Neural crest cell (in vitro differentiated cells): ENCODE results near the gene DNM3. TPM values are rescaled to one million over a fixed set of nuclear protein-coding genes. Genes with fewer than 3 reads are reported as not detected.

Experiments used
- DNase-seq: peaks from one replicate; pipeline ENCODE4 v3.0.0; 2021; ENCODE audit warnings: low read depth, mixed read lengths, low spot score
- H3K27ac Mint-ChIP-seq: one replicate; pipeline ENCODE4 v1.8.0; 2021; ENCODE audit warnings: mild to moderate bottlenecking, mixed read lengths; ENCODE audit not compliant: unreplicated experiment
- H3K27me3 Mint-ChIP-seq: 2 replicates; pipeline ENCODE4 v1.8.0; 2021; ENCODE audit warnings: low read depth, mild to moderate bottlenecking, mixed read lengths
- H3K36me3 Mint-ChIP-seq: 2 replicates; pipeline ENCODE4 v1.8.0; 2021; ENCODE audit warnings: low read depth, mild to moderate bottlenecking, mixed read lengths
- H3K4me1 Mint-ChIP-seq: 2 replicates; pipeline ENCODE4 v1.8.0; 2021; ENCODE audit warnings: mixed read lengths
- H3K4me3 Mint-ChIP-seq: one replicate; pipeline ENCODE4 v1.8.0; 2021; ENCODE audit warnings: mild to moderate bottlenecking, mixed read lengths
- H3K9me3 Mint-ChIP-seq: 2 replicates; pipeline ENCODE4 v1.8.0; 2021; ENCODE audit warnings: mixed read lengths
- CTCF ChIP-seq: fragments of 200-600 bp; sonication (generic); conservative IDR thresholded peaks from 2 replicates; pipeline ENCODE4 v1.5.0; 2021; ENCODE audit warnings: antibody characterized with exemption, mild to moderate bottlenecking
- total RNA-seq: library from RNA; stranded (reverse); gene quantifications from 2 replicates; pipeline ENCODE4 v1.2.1, GENCODE V29; 2021

DNM3 gene
- total RNA-seq, 1 donor from 2014 or later, result 3.5 TPM

- Mint-ChIP-seq H3K27ac (no peak overlapping the region), H3K4me3 (no peak overlapping the region), H3K27me3 (no peaks in the 10 kb centered on the region), H3K9me3 (no peaks in the 10 kb centered on the region), H3K36me3 (no peaks in the 10 kb centered on the region), H3K4me1 (no peaks in the 10 kb centered on the region)
- TF ChIP-seq CTCF, result no peak
- no peak for DNase-seq
These were observed 140.0 kb downstream of the DNM3 start for GRCh38 chr1:171981303-171981702.

GRCh38 chr1:171983584-171983983 lies 142.3 kb downstream of the DNM3 start:
- H3K9me3 Mint-ChIP-seq, result no peaks in the 10 kb centered on the region
- no peak for DNase-seq
- no peak overlapping the region for H3K27ac Mint-ChIP-seq
- H3K4me1 Mint-ChIP-seq, result no peaks in the 10 kb centered on the region
- no peaks in the 10 kb centered on the region for H3K27me3 Mint-ChIP-seq
- TF ChIP-seq CTCF, result peak; percentile 49
- no peaks in the 10 kb centered on the region for H3K36me3 Mint-ChIP-seq
- no peak overlapping the region for H3K4me3 Mint-ChIP-seq

GRCh38 chr1:171984262-171984661 lies 143.0 kb downstream of the DNM3 start:
- H3K9me3 Mint-ChIP-seq, result no peaks in the 10 kb centered on the region
- no peaks in the 10 kb centered on the region for H3K4me1 Mint-ChIP-seq
- H3K36me3 Mint-ChIP-seq, result no peaks in the 10 kb centered on the region
- no peak for DNase-seq
- no peak for TF ChIP-seq CTCF
- no peak overlapping the region for H3K4me3 Mint-ChIP-seq
- no peaks in the 10 kb centered on the region for H3K27me3 Mint-ChIP-seq
- no peak overlapping the region for H3K27ac Mint-ChIP-seq

- Mint-ChIP-seq H3K4me1 (peaks cover 1% of the 10 kb centered on the region), H3K4me3 (no peak overlapping the region), H3K27ac (no peak overlapping the region), H3K9me3 (no peaks in the 10 kb centered on the region), H3K27me3 (no peaks in the 10 kb centered on the region), H3K36me3 (no peaks in the 10 kb centered on the region)
- peak; percentile 92 for TF ChIP-seq CTCF
- no peak for DNase-seq
These were observed 143.7 kb downstream of the DNM3 start for GRCh38 chr1:171984850-171985485.

GRCh38 chr1:171985639-171986038 lies 144.3 kb downstream of the DNM3 start:
- TF ChIP-seq CTCF, result peak; percentile 38
- no peak overlapping the region for H3K4me3 Mint-ChIP-seq
- H3K9me3 Mint-ChIP-seq, result no peaks in the 10 kb centered on the region
- peak; percentile 6 for DNase-seq
- H3K27me3 Mint-ChIP-seq, result no peaks in the 10 kb centered on the region
- peaks cover 5% of the 10 kb centered on the region for H3K4me1 Mint-ChIP-seq
- H3K36me3 Mint-ChIP-seq, result no peaks in the 10 kb centered on the region
- no peak overlapping the region for H3K27ac Mint-ChIP-seq
